Mesodermal cell (in vitro differentiated cells): Measurements from ENCODE around the gene TXNRD2.

Source experiments
- H3K27ac ChIP-seq: 2 replicates; pipeline ENCODE4 v1.7.0; 2013; ENCODE audit warnings: mild to moderate bottlenecking, low read depth, low read length, moderate library complexity; ENCODE audit not compliant: severe bottlenecking
- H3K36me3 ChIP-seq: 2 replicates; pipeline ENCODE4 v1.7.1; 2013; ENCODE audit warnings: mild to moderate bottlenecking, low read length, moderate library complexity; ENCODE audit not compliant: control insufficient read depth, insufficient read depth
- H3K4me1 ChIP-seq: one replicate; pipeline ENCODE4 v1.7.1; 2013; ENCODE audit warnings: mild to moderate bottlenecking, low read length; ENCODE audit not compliant: insufficient read depth, control insufficient read depth, poor library complexity, severe bottlenecking
- H3K4me3 ChIP-seq: 2 replicates; pipeline ENCODE4 v1.7.0; 2013; ENCODE audit warnings: low read length, control low read depth, mild to moderate bottlenecking; ENCODE audit not compliant: insufficient read depth, poor library complexity, severe bottlenecking; ENCODE audit errors: extremely low read depth
- H3K9me3 ChIP-seq: 2 replicates; pipeline ENCODE4 v1.7.1; 2013; ENCODE audit warnings: mild to moderate bottlenecking, low read length, moderate library complexity; ENCODE audit not compliant: control insufficient read depth
- WGBS, 2 experiments: methylation state at CpG; one replicate each; pipeline ENCODE4 v1.1.5; 2013; ENCODE audit warnings: missing lambda C conversion rate in 2 of 2; ENCODE audit not compliant: insufficient coverage in 2 of 2; 5-methylcytosine and 5-hydroxymethylcytosine counted together

TXNRD2 gene

DNA sequence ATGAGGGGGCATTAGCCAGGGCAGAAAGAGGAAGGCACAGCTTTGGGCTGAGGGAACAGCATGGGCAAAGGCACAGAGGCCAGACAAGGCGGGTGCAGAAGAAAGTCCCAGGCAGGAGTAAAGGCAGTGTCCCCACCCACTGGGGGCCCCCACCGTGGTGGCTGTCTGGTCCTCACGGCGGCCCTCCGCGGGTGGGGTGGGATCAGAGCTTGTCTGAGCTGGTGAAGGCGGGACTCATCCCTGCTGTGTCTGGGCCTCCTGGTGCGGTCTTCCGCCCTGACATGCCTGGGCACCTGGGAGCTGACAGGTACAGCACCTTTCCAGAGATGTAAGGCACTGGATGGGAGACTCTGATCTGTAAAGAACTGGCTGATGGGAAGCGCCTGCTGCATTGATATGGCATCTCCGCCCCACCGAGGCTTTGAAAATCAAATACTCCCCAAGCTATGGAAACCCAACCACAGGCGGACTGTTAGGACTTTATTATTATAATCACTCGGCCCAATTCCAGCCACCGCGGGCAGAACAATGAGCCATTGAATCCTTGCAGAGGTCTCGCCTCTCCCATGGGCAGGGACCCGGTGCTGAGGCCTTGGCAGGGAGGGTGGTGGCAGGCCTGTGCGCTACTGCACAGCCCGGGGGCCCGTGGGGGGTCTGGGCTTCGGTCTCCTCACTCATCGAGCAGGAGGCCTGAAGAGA is 72.7 kb downstream of the TXNRD2 start:
- WGBS, 2 experiments: 84 to 85% methylated on average over 19 to 20 of the region's 23 CpGs
- Histone ChIP-seq H3K36me3 (no peaks in the 10 kb centered on the region), H3K4me3 (no peak overlapping the region), H3K9me3 (no peaks in the 10 kb centered on the region), H3K4me1 (peaks cover 4% of the 10 kb centered on the region), H3K27ac (no peak overlapping the region)

DNA sequence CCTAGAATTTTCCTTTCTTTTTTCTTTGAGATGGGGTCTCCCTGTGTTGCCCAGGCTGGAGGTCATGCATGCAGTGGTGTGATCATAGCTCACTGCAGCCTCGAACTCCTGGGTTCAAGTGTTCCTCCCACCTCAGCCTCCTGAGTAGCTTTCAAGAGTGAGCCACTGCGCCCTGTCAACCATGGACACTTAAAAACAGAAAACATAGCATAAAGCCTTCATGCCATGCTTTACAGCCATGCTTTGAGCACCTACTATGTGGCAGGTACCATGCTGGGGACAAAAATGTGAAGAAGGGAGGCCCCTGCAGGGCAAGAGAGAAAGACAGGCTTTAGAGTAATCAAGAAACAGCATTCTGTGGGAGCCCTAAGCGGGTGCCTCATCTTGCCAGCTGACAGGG is 73.3 kb downstream of the TXNRD2 start:
- Histone ChIP-seq H3K4me1 (peaks cover 4% of the 10 kb centered on the region), H3K4me3 (no peak overlapping the region), H3K9me3 (no peaks in the 10 kb centered on the region), H3K36me3 (no peaks in the 10 kb centered on the region), H3K27ac (no peak overlapping the region)
- WGBS, 2 experiments: 75 to 80% methylated on average over 1 of the region's 3 CpGs

DNA sequence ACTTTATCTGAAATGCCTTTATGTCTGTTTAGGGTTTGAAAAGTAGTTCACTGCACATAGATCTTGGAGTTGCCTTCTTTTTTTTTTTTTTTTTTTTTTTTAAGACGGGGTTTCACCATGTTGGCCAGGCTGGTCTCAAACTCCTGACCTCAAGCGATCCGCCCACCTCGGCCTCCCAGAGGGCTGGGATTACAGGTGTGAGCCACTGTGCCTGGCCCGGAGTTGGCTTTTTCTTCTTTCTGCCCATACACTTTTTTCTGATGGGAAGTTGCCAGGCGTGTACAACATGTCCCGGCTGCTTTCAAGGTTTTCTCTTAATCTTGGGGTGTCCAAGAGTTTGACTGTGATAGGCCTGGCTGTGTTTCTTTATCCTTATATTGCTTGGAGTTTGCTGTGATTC is 74.0 kb downstream of the TXNRD2 start:
- WGBS, 2 experiments: 96 to 98% methylated on average over 5 to 6 of the region's 7 CpGs
- no peak overlapping the region for H3K4me3 ChIP-seq

DNA sequence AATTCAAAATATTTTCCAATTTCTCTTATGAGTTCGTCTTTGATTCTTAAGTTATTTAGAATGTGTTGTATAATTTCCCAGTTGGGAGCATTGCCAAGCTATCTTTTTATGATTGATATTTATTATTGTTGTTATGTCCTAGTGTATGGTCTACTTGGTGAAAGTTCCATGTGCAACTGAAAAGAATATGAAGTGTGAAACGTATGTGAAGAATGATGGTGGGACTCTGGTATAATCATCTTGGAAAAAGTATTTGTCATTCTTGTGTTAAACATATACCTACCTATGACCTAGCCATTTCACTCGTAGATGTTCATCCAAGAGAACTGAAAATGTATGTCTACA is 75.0 kb downstream of the TXNRD2 start:
- H3K27ac ChIP-seq: no peak overlapping the region
- H3K4me3 ChIP-seq: no peak overlapping the region
- H3K4me1 ChIP-seq: peaks cover 4% of the 10 kb centered on the region
- 100% methylated on average over 1 of the region's 3 CpGs; no CpG with 5 or more reads in 1 of the 2 experiments for WGBS, 2 experiments
- H3K9me3 ChIP-seq: no peaks in the 10 kb centered on the region
- H3K36me3 ChIP-seq: no peaks in the 10 kb centered on the region

More for the DNA sequence above, 74.0 kb downstream of the TXNRD2 start:
- Histone ChIP-seq H3K4me1 (peaks cover 4% of the 10 kb centered on the region), H3K27ac (no peak overlapping the region), H3K36me3 (no peaks in the 10 kb centered on the region), H3K9me3 (no peaks in the 10 kb centered on the region)

DNA sequence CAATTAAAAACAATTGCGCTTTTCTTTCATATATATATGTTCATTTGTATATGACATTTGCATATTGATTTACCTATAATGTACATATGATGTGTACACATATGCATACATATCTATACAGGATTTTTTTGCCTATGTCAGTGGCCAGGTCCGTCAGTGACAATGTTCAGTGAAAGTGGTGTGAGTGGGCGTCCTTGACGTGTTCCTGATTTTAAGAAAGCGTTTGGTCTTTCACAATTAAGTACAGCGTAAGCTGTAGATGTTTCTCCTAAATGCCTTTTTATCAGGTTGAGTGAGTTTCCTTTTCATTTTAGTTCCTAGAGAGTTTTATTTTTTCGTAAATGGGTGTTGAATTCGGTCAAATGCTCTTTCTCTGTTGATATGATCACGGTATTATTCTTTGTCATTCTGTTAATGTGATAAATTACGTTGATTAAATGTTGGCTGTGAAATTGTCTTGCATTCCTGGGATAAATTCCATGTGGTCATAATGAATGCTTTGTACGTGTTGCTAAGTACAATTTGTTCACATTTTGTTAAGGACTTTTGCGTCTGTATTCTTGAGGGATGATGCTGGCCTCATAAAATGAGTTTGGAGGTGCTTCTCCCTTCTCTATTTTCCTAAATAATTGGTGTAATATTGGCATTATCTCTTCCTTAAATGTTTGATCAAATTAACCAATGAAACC is 76.3 kb downstream of the TXNRD2 start:
- 90 to 96% methylated on average over 8 to 9 of the region's 12 CpGs for WGBS, 2 experiments
- no peak overlapping the region for H3K4me3 ChIP-seq
- H3K9me3 ChIP-seq: no peaks in the 10 kb centered on the region
- H3K4me1 ChIP-seq: peaks cover 4% of the 10 kb centered on the region
- H3K27ac ChIP-seq: no peak overlapping the region
- no peaks in the 10 kb centered on the region for H3K36me3 ChIP-seq

DNA sequence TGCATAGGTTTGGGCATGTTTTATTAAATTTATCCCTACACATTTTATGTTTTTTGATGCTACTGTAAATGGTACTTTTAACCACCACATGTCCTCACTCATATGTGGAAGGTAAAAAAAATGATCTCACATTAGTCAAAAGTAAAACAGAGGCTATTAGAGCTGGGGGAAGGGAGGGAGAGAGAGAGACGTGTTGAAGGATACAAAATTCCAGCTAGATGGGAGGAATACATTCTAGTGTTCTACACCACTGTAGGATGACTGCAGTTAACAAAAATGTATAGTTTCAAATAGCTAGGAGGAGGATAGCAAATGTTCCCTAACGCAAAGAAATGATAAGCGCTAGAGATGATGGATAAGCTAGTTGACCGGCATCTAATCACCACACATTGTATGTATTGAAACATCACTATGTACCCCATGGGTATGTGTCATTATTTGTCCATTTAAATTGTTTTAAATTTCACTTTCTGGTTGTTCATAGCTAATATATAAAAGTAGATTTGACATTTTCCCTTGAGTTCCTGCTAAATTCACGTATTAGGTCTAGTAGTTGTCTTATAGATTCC is 77.0 kb downstream of the TXNRD2 start:
- Histone ChIP-seq H3K27ac (no peak overlapping the region), H3K9me3 (no peaks in the 10 kb centered on the region), H3K4me3 (no peak overlapping the region), H3K36me3 (no peaks in the 10 kb centered on the region), H3K4me1 (peaks cover 4% of the 10 kb centered on the region)
- 86 to 100% methylated on average over 1 of the region's 5 CpGs for WGBS, 2 experiments

DNA sequence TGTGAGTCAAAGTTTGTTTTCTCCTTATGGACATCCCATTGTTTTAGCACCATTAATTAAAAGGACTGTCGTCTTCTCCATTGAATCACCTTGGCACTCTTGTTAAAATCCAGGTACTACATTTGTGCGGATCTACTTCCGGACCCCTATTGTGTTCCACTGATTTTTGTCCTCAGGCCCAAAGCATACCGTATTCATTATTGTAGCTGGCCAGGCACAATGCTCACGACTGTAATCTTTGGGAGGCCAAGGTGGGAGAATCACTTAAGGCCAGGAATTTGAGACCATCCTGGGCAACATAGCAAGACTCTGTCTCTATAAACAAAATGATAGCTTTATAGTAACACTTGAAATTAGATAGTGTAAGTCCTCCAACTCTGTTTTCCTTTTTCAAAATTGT is 78.0 kb downstream of the TXNRD2 start:
- 96 to 98% methylated on average over 3 to 5 of the region's 5 CpGs for WGBS, 2 experiments
- Histone ChIP-seq H3K36me3 (no peaks in the 10 kb centered on the region), H3K4me3 (no peak overlapping the region), H3K4me1 (peaks cover 4% of the 10 kb centered on the region), H3K27ac (no peak overlapping the region), H3K9me3 (no peaks in the 10 kb centered on the region)

DNA sequence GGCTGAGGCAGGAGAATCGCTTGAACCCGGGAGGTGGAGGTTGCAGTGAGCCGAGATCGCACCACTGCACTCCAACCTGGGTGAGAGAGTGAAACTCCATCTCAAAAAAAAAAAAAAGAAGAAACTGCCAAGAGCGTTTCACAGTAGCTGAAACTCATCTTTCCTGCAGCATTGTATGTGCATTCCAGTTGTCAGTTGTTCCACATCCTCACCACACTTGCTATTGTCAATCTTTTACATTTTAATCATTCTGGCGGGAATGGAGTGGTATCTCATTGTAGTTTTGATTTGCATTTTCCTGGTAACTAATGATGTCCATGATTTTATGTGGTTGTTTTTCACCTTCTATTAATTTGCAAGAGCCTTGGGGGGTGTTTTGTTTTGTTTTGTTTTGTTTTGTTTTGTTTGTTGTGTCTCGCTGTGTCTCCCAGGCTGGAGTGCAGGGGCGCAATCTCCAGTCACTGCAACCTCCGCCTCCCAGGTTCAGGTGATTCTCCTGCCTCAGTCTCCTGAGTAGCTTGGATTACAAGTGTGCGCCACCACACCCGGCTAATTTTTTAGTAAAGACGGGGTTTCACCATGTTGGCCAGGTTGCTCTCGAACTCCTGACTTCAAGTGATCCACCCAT is 78.9 kb downstream of the TXNRD2 start:
- WGBS, 2 experiments: 88 to 100% methylated on average over 5 to 10 of the region's 13 CpGs
- Histone ChIP-seq H3K27ac (no peak overlapping the region), H3K36me3 (no peaks in the 10 kb centered on the region), H3K4me1 (peaks cover 4% of the 10 kb centered on the region), H3K4me3 (no peak overlapping the region), H3K9me3 (no peaks in the 10 kb centered on the region)

DNA sequence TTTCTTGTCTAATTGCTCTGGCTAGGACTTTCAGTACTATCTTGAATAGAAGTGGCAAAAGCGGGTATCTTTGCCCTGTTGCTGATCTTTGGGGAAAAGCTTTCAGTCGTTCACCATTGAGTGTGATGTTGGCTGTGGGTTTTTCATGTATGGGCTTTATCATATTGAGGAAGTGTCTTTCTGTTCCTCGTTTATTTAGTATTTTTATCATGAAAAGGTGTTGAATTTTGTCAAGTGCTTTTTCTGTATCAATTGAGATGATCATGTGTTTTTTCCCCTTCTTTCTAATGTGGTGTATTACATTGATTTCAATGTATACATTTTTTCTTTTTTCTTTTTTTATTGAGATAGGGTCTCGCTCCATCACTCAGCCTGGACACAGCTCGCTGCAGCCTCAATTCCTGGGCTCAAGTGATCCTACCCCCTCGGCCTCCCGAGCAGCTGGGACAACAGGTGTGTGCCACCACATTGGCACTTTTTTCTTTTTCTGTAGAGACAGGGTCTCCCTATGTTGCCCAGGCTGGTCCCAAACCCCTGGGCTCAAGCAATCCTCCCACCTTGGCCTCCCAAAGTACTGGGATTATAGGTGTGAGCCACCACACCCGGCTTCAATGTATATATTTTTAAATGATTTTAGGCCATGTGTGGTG is 81.6 kb downstream of the TXNRD2 start:
- H3K4me1 ChIP-seq: peaks cover 13% of the 10 kb centered on the region
- H3K9me3 ChIP-seq: no peaks in the 10 kb centered on the region
- WGBS, 2 experiments: 94 to 100% methylated on average over 5 to 6 of the region's 8 CpGs
- H3K4me3 ChIP-seq: no peak overlapping the region
- no peaks in the 10 kb centered on the region for H3K36me3 ChIP-seq
- H3K27ac ChIP-seq: no peak overlapping the region

DNA sequence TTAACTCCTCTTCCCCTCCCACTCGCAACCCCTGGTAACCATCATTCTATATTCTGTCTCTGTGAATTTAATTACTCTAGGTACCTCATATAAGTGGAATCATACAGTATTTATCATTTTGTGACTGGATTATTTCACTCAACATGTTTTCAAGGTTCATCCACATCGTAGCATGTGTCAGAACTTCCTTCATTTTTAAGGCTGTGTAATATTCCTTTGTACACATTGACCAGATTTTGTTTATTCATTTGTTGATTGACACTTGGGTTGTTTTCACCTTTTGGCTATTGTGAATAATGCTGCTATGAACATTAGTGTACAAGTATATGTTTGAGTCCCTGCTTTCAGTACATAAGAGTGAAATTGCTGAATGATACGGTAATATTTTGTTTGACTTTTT is 84.2 kb downstream of the TXNRD2 start:
- peaks cover 11% of the 10 kb centered on the region for H3K36me3 ChIP-seq
- no peaks in the 10 kb centered on the region for H3K9me3 ChIP-seq
- no CpG with 5 or more reads among the region's 3 CpGs for WGBS, 2 experiments
- peaks cover 23% of the 10 kb centered on the region for H3K4me1 ChIP-seq
- no peak overlapping the region for H3K4me3 ChIP-seq
- H3K27ac ChIP-seq: no peak overlapping the region
